Measurements from ENCODE around the gene CD101.

The CD101 gene

GRCh38 chr1:116988248-116988647 is 13.3 kb upstream of the CD101 start:
- no peaks in the 10 kb centered on the region for H3K27me3 ChIP-seq (ENCODE audit: control insufficient read depth, low read length)
- H3K79me2 ChIP-seq (ENCODE audit: control insufficient read depth, low read length), result no peaks in the 10 kb centered on the region
- no peak overlapping the region for H3K27ac ChIP-seq (ENCODE audit: low read depth, low read length)
- TF ChIP-seq, protein P1, sequence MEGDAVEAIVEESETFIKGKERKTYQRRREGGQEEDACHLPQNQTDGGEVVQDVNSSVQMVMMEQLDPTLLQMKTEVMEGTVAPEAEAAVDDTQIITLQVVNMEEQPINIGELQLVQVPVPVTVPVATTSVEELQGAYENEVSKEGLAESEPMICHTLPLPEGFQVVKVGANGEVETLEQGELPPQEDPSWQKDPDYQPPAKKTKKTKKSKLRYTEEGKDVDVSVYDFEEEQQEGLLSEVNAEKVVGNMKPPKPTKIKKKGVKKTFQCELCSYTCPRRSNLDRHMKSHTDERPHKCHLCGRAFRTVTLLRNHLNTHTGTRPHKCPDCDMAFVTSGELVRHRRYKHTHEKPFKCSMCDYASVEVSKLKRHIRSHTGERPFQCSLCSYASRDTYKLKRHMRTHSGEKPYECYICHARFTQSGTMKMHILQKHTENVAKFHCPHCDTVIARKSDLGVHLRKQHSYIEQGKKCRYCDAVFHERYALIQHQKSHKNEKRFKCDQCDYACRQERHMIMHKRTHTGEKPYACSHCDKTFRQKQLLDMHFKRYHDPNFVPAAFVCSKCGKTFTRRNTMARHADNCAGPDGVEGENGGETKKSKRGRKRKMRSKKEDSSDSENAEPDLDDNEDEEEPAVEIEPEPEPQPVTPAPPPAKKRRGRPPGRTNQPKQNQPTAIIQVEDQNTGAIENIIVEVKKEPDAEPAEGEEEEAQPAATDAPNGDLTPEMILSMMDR (IDR thresholded peaks at IDR 0.05; ENCODE audit: low read depth, low read length, poor library complexity, severe bottlenecking), result no peak
- TF ChIP-seq EZH2phosphoT487 (IDR thresholded peaks at IDR 0.05; ENCODE audit: borderline replicate concordance, low read length), result no peak
- H3K4me2 ChIP-seq (ENCODE audit: low read length), result no peak overlapping the region
- no peaks in the 10 kb centered on the region for H3K4me1 ChIP-seq (ENCODE audit: control insufficient read depth, low read length)
- H3K36me3 ChIP-seq (ENCODE audit: control insufficient read depth, low read length), result no peaks in the 10 kb centered on the region
- no peaks in the 10 kb centered on the region for H3K9me2 ChIP-seq (replicated peaks; ENCODE audit: control insufficient read depth, low read length)
- H3K4me3 ChIP-seq (ENCODE audit: low read length), result no peak overlapping the region
- H3K9me3 ChIP-seq (ENCODE audit: control insufficient read depth, insufficient read depth, low read length), result no peaks in the 10 kb centered on the region
- H3F3A ChIP-seq (ENCODE audit: control insufficient read depth, insufficient read depth), result no peaks in the 10 kb centered on the region
- H4K20me1 ChIP-seq (ENCODE audit: control insufficient read depth, insufficient read depth, low read depth, low read length), result no peaks in the 10 kb centered on the region

DNA sequence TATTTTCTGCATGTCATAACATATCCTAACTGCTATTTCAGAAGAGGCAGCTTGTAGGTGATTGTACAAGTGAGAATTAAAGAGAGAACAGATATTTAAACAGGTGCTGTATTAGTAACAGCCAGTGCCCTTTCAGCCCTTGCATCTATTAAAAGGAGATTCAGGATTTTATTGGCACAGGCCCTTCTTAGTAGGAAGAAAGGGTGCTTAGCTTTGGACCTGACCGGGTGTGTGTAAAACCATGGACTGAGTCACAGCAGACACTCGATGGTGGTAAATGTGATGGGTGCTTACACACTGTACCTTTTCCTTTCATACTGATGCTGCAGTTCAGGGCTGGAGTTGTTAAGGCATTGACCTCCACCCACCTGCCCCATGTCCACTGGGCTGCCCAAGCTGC is 12.7 kb upstream of the CD101 start:
- Histone ChIP-seq H3K79me2 (ENCODE audit: control insufficient read depth, low read length) (no peaks in the 10 kb centered on the region), H3K27ac (ENCODE audit: low read depth, low read length) (no peak overlapping the region), H3K4me1 (ENCODE audit: control insufficient read depth, low read length) (no peaks in the 10 kb centered on the region), H3K27me3 (ENCODE audit: control insufficient read depth, low read length) (no peaks in the 10 kb centered on the region), H4K20me1 (ENCODE audit: control insufficient read depth, insufficient read depth, low read depth, low read length) (no peaks in the 10 kb centered on the region), H3K4me3 (ENCODE audit: low read length) (no peak overlapping the region), H3F3A (ENCODE audit: control insufficient read depth, insufficient read depth) (no peaks in the 10 kb centered on the region), H3K4me2 (ENCODE audit: low read length) (no peak overlapping the region), H3K36me3 (ENCODE audit: control insufficient read depth, low read length) (no peaks in the 10 kb centered on the region), H3K9me2 (replicated peaks; ENCODE audit: control insufficient read depth, low read length) (no peaks in the 10 kb centered on the region), H3K9me3 (ENCODE audit: control insufficient read depth, insufficient read depth, low read length) (no peaks in the 10 kb centered on the region)
- TF ChIP-seq, protein P1 (IDR thresholded peaks at IDR 0.05; ENCODE audit: low read depth, low read length, poor library complexity, severe bottlenecking), result no peak
- no peak for TF ChIP-seq EZH2phosphoT487 (IDR thresholded peaks at IDR 0.05; ENCODE audit: borderline replicate concordance, low read length)

GRCh38 chr1:116989835-116990234 is 11.7 kb upstream of the CD101 start:
- Histone ChIP-seq H3K4me1 (ENCODE audit: control insufficient read depth, low read length) (no peaks in the 10 kb centered on the region), H3K4me2 (ENCODE audit: low read length) (no peak overlapping the region), H3K27ac (ENCODE audit: low read depth, low read length) (no peak overlapping the region)

GRCh38 chr1:116990612-116991151 is 10.9 kb upstream of the CD101 start:
- no peak overlapping the region for H3K27ac ChIP-seq (ENCODE audit: low read depth, low read length)
- no peak overlapping the region for H3K4me3 ChIP-seq (ENCODE audit: low read length)
- H4K20me1 ChIP-seq (ENCODE audit: control insufficient read depth, insufficient read depth, low read depth, low read length), result no peaks in the 10 kb centered on the region
- no peaks in the 10 kb centered on the region for H3K9me2 ChIP-seq (replicated peaks; ENCODE audit: control insufficient read depth, low read length)
- H3F3A ChIP-seq (ENCODE audit: control insufficient read depth, insufficient read depth), result no peaks in the 10 kb centered on the region
- H3K4me2 ChIP-seq (ENCODE audit: low read length), result no peak overlapping the region
- H3K36me3 ChIP-seq (ENCODE audit: control insufficient read depth, low read length), result no peaks in the 10 kb centered on the region
- H3K9me3 ChIP-seq (ENCODE audit: control insufficient read depth, insufficient read depth, low read length), result no peaks in the 10 kb centered on the region
- no peak for TF ChIP-seq EZH2phosphoT487 (IDR thresholded peaks at IDR 0.05; ENCODE audit: borderline replicate concordance, low read length)
- TF ChIP-seq, protein P1 (IDR thresholded peaks at IDR 0.05; ENCODE audit: low read depth, low read length, poor library complexity, severe bottlenecking), result no peak
- no peaks in the 10 kb centered on the region for H3K4me1 ChIP-seq (ENCODE audit: control insufficient read depth, low read length)
- no peaks in the 10 kb centered on the region for H3K27me3 ChIP-seq (ENCODE audit: control insufficient read depth, low read length)
- no peaks in the 10 kb centered on the region for H3K79me2 ChIP-seq (ENCODE audit: control insufficient read depth, low read length)

More at GRCh38 chr1:116989835-116990234, 11.7 kb upstream of the CD101 start:
- H3K9me2 ChIP-seq (replicated peaks; ENCODE audit: control insufficient read depth, low read length), result no peaks in the 10 kb centered on the region
- no peaks in the 10 kb centered on the region for H3F3A ChIP-seq (ENCODE audit: control insufficient read depth, insufficient read depth)
- no peaks in the 10 kb centered on the region for H3K79me2 ChIP-seq (ENCODE audit: control insufficient read depth, low read length)
- H3K27me3 ChIP-seq (ENCODE audit: control insufficient read depth, low read length), result no peaks in the 10 kb centered on the region
- no peak overlapping the region for H3K4me3 ChIP-seq (ENCODE audit: low read length)
- no peak for TF ChIP-seq EZH2phosphoT487 (IDR thresholded peaks at IDR 0.05; ENCODE audit: borderline replicate concordance, low read length)
- H4K20me1 ChIP-seq (ENCODE audit: control insufficient read depth, insufficient read depth, low read depth, low read length), result no peaks in the 10 kb centered on the region
- H3K9me3 ChIP-seq (ENCODE audit: control insufficient read depth, insufficient read depth, low read length), result no peaks in the 10 kb centered on the region
- H3K36me3 ChIP-seq (ENCODE audit: control insufficient read depth, low read length), result no peaks in the 10 kb centered on the region

Data from DOHH2 (cell line).